Ishikawa (cell line): ENCODE data around the gene CFAP20DC.

ENCODE experiments used
- CEBPB ChIP-seq: IDR thresholded peaks from 2 replicates; pipeline ENCODE4 v1.6.1; 2012
- CREB1 ChIP-seq: IDR thresholded peaks from 2 replicates; pipeline ENCODE4 v1.6.1; 2012; ENCODE audit warnings: low read depth
- EGR1 ChIP-seq: IDR thresholded peaks from 2 replicates; pipeline ENCODE4 v1.6.1; 2012
- EP300 ChIP-seq: IDR thresholded peaks from 2 replicates; pipeline ENCODE4 v1.6.1; 2012; ENCODE audit warnings: borderline replicate concordance
- FOXM1 ChIP-seq: IDR thresholded peaks from 2 replicates; pipeline ENCODE4 v1.6.1; 2012; ENCODE audit warnings: low read depth, borderline replicate concordance
- RAD21 ChIP-seq: IDR thresholded peaks from 2 replicates; pipeline ENCODE4 v1.6.1; 2012; ENCODE audit warnings: low read depth
- TAF1 ChIP-seq: IDR thresholded peaks from 2 replicates; pipeline ENCODE4 v1.6.1; 2012; ENCODE audit warnings: low read depth, mild to moderate bottlenecking
- TCF12 ChIP-seq: IDR thresholded peaks from 2 replicates; pipeline ENCODE4 v1.6.1; 2012; ENCODE audit warnings: low read depth
- YY1 ChIP-seq: IDR thresholded peaks from 2 replicates; pipeline ENCODE4 v1.6.1; 2012; ENCODE audit warnings: low read depth
- ZBTB7A ChIP-seq: IDR thresholded peaks from 2 replicates; pipeline ENCODE4 v1.6.1; 2012; ENCODE audit warnings: low read depth
- TF ChIP-seq, protein P1 (sequence below): IDR thresholded peaks from 2 replicates; pipeline ENCODE4 v1.6.1; 2012
- TF ChIP-seq, protein P2 (sequence below): IDR thresholded peaks from 2 replicates; pipeline ENCODE4 v1.6.1; 2012; ENCODE audit warnings: low read depth, mild to moderate bottlenecking
- TF ChIP-seq, protein P3 (sequence below): IDR thresholded peaks from 2 replicates; pipeline ENCODE4 v1.6.1; 2012

DNA sequence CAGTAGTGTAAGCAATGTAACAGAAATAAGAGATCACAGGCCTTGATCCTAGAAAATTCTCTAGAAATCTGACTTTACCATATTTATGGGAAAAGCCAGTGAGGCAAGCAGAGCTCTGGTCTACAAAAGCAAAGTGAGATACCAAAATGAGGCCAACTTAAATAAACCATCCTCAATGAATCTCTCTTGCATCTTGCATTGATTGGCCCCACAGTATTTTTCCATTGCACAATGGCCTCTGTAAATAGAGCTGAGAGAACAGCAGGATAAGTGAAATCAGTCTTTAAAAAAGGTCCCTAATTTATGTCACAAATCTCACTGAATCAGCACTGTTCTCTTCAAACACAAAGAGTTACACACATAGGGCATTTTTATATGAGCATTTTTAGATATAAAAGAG lies 8.9 kb downstream of the CFAP20DC start:
- TF ChIP-seq EP300 = no peak
- TF ChIP-seq, protein P1, sequence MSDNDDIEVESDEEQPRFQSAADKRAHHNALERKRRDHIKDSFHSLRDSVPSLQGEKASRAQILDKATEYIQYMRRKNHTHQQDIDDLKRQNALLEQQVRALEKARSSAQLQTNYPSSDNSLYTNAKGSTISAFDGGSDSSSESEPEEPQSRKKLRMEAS = no peak
- TF ChIP-seq CREB1 = no peak
- no peak for TF ChIP-seq EGR1
- no peak for TF ChIP-seq YY1
- TF ChIP-seq, protein P2, sequence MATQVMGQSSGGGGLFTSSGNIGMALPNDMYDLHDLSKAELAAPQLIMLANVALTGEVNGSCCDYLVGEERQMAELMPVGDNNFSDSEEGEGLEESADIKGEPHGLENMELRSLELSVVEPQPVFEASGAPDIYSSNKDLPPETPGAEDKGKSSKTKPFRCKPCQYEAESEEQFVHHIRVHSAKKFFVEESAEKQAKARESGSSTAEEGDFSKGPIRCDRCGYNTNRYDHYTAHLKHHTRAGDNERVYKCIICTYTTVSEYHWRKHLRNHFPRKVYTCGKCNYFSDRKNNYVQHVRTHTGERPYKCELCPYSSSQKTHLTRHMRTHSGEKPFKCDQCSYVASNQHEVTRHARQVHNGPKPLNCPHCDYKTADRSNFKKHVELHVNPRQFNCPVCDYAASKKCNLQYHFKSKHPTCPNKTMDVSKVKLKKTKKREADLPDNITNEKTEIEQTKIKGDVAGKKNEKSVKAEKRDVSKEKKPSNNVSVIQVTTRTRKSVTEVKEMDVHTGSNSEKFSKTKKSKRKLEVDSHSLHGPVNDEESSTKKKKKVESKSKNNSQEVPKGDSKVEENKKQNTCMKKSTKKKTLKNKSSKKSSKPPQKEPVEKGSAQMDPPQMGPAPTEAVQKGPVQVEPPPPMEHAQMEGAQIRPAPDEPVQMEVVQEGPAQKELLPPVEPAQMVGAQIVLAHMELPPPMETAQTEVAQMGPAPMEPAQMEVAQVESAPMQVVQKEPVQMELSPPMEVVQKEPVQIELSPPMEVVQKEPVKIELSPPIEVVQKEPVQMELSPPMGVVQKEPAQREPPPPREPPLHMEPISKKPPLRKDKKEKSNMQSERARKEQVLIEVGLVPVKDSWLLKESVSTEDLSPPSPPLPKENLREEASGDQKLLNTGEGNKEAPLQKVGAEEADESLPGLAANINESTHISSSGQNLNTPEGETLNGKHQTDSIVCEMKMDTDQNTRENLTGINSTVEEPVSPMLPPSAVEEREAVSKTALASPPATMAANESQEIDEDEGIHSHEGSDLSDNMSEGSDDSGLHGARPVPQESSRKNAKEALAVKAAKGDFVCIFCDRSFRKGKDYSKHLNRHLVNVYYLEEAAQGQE = no peak
- TF ChIP-seq CEBPB = no peak
- no peak for TF ChIP-seq TCF12
- TF ChIP-seq TAF1 = no peak
- no peak for TF ChIP-seq ZBTB7A
- no peak for TF ChIP-seq RAD21
- no peak for TF ChIP-seq FOXM1
- TF ChIP-seq, protein P3, sequence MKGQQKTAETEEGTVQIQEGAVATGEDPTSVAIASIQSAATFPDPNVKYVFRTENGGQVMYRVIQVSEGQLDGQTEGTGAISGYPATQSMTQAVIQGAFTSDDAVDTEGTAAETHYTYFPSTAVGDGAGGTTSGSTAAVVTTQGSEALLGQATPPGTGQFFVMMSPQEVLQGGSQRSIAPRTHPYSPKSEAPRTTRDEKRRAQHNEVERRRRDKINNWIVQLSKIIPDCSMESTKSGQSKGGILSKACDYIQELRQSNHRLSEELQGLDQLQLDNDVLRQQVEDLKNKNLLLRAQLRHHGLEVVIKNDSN = no peak
